Kidney (tissue), 14 donors: ENCODE measurements around the gene ZNF385C. TPM values are rescaled to one million over a fixed set of nuclear protein-coding genes. Genes with fewer than 3 reads are reported as not detected.

Experiments
- DNase-seq, 5 donors: peaks; one replicate each; pipeline ENCODE4 v3.0.0-alpha.2; 2013 to 2020
- FAIRE-seq: peaks from 2 replicates; lab custom pipeline; 2012; peaks lifted over from hg19 to GRCh38; lab: Jason Lieb, UNC
- H3K27ac ChIP-seq, 2 donors: one replicate each; pipeline ENCODE4 v1.7.0; 2013; ENCODE audit warnings: low read depth in 2 of 2, low read length in 2 of 2, inconsistent platforms in 1 of 2
- H3K27me3 ChIP-seq: one replicate; pipeline ENCODE4 v1.7.1; 2013; ENCODE audit warnings: low read length, inconsistent platforms; ENCODE audit not compliant: control insufficient read depth, insufficient read depth
- H3K36me3 ChIP-seq, 3 donors: one replicate each; pipeline versions ENCODE4 v1.7.0 to v1.7.1; 2013; ENCODE audit warnings: low read length in 3 of 3, control low read depth in 1 of 3, inconsistent platforms in 1 of 3; ENCODE audit not compliant: insufficient read depth in 3 of 3, control insufficient read depth in 2 of 3
- H3K4me1 ChIP-seq, 3 donors: one replicate each; pipeline versions ENCODE4 v1.7.0 to v1.7.1; 2013; ENCODE audit warnings: low read length in 3 of 3, inconsistent platforms in 1 of 3, low read depth in 1 of 3; ENCODE audit not compliant: control insufficient read depth in 2 of 3, insufficient read depth in 2 of 3
- H3K4me3 ChIP-seq, 3 donors: one replicate each; pipeline versions ENCODE4 v1.7.0 to v1.8.1; 2013; ENCODE audit warnings: low read length in 3 of 3, control low read depth in 1 of 3, inconsistent platforms in 1 of 3
- H3K9ac ChIP-seq, 3 donors: one replicate each; pipeline versions ENCODE4 v1.7.0 to v1.7.1; 2013; ENCODE audit warnings: low read length in 3 of 3, control low read depth in 1 of 3, inconsistent platforms in 1 of 3
- H3K9me3 ChIP-seq, 3 donors: one replicate each; pipeline versions ENCODE4 v1.7.0 to v1.7.1; 2013; ENCODE audit warnings: low read length in 3 of 3, control low read depth in 1 of 3, inconsistent platforms in 1 of 3; ENCODE audit not compliant: control insufficient read depth in 2 of 3, insufficient read depth in 1 of 3
- intact Hi-C: fragments of 100-400 bp; cut with DNase I; formaldehyde crosslinking; loops from one replicate; pipeline ENCODE4 v1.11.1; 2022
- polyA plus RNA-seq: library from polyadenylated mRNA; stranded (reverse); fragments of 350-450 nt; fragmentation: Illumina TruSeq; extraction: RNeasy Lipid Tissue Mini Kit (QIAGEN cat#74804); gene quantifications from one replicate; pipeline ENCODE4 v1.2.3, GENCODE V29; 2014; ENCODE audit warnings: low read depth, low replicate concordance; ENCODE audit not compliant: insufficient read depth
- total RNA-seq: library from RNA; stranded (reverse); fragmentation: NEBNext Ultra II Directional; extraction: Animal tissue kit (Norgen Biotek cat#: 25700); gene quantifications from one replicate; pipeline ENCODE4 v1.2.1, GENCODE V29; 2021
- TF ChIP-seq, protein P1 (sequence below): IDR thresholded peaks from 3 replicates; pipeline ENCODE4 v1.5.1; 2012; ENCODE audit warnings: mild to moderate bottlenecking, moderate library complexity, borderline replicate concordance; ENCODE audit not compliant: insufficient read depth; ENCODE audit errors: extremely low read depth
- donor health status: control.
- donor health status: control.
- donor health status: control.
- donor health status: control.
- donor health status: control.
- donor health status: DM: yes; HTN: yes; CAD: no.
- donor health status: Normal renal cell carcinoma (clear cell type).

ZNF385C gene
- total and polyA plus RNA-seq, 2 donors from 2014 or later = 1.1 to 1.2 TPM

- Histone ChIP-seq H3K4me1 (no peaks in the 10 kb centered on the region), H3K36me3 (no peaks in the 10 kb centered on the region), H3K27ac (no peak overlapping the region), H3K4me3 (no peak overlapping the region), H3K9ac (no peak overlapping the region), H3K27me3 (no peaks in the 10 kb centered on the region), H3K9me3 (no peaks in the 10 kb centered on the region)
- FAIRE-seq (no peak), DNase-seq (no peak)
- intact Hi-C loops = no loop called here
- TF ChIP-seq, protein P1, sequence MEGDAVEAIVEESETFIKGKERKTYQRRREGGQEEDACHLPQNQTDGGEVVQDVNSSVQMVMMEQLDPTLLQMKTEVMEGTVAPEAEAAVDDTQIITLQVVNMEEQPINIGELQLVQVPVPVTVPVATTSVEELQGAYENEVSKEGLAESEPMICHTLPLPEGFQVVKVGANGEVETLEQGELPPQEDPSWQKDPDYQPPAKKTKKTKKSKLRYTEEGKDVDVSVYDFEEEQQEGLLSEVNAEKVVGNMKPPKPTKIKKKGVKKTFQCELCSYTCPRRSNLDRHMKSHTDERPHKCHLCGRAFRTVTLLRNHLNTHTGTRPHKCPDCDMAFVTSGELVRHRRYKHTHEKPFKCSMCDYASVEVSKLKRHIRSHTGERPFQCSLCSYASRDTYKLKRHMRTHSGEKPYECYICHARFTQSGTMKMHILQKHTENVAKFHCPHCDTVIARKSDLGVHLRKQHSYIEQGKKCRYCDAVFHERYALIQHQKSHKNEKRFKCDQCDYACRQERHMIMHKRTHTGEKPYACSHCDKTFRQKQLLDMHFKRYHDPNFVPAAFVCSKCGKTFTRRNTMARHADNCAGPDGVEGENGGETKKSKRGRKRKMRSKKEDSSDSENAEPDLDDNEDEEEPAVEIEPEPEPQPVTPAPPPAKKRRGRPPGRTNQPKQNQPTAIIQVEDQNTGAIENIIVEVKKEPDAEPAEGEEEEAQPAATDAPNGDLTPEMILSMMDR = no peak
Measured at GRCh38 chr17:42042598-42043319, 55.5 kb downstream of the ZNF385C start.

DNA sequence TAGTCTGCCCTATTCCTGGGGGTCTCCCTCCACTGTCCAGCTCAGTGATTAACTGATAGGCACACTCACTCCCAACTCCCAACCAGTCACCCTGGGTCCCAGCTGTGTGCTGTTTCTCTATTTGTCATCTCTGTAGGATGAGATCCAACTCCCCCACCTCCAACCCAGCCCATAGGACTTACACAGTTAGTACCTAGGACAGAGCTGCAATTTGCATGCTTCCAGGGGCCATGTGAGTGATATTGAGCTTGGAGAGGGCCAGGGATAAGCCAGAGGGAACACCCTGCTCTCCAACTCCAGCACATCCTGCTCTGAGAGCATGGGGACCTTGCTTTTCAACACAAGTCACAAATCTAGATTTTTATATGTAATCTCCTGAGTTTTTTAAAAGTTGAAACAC is 56.7 kb downstream of the ZNF385C start:
- H3K36me3 ChIP-seq = no peaks in the 10 kb centered on the region
- no peak overlapping the region for H3K27ac ChIP-seq
- no peaks in the 10 kb centered on the region for H3K4me1 ChIP-seq
- FAIRE-seq (no peak), DNase-seq (no peak)
- no peaks in the 10 kb centered on the region for H3K9me3 ChIP-seq
- no peaks in the 10 kb centered on the region for H3K27me3 ChIP-seq
- intact Hi-C loops = no loop called here
- no peak overlapping the region for H3K4me3 ChIP-seq
- no peak overlapping the region for H3K9ac ChIP-seq
- TF ChIP-seq, protein P1 = no peak

DNA sequence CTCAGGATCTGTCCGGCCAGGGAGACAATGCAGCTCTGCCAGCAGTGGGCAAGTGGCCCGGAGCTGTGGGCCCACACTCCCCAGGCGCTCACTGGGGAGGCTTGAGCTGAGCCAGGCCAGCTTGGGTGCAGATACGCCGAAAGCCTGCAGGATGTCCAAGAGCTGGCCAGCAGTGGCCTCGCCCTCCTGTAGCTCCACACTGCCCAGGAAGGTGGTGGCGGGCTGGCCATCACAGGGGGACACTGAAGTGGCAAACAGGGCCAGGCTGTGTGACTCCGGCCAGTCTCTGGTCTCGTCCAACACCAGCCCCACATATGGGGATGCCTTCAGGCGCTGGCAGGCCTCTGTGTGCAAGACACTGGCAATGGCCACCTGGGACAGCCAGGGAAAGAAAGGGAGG is 57.5 kb downstream of the ZNF385C start:
- intact Hi-C loops = no loop called here
- FAIRE-seq = no peak
- DNase-seq = no peak
- H3K9me3 ChIP-seq = no peaks in the 10 kb centered on the region
- no peaks in the 10 kb centered on the region for H3K4me1 ChIP-seq
- H3K4me3 ChIP-seq = no peak overlapping the region
- TF ChIP-seq, protein P1 = no peak
- no peaks in the 10 kb centered on the region for H3K36me3 ChIP-seq
- no peak overlapping the region for H3K27ac ChIP-seq
- H3K27me3 ChIP-seq = no peaks in the 10 kb centered on the region
- no peak overlapping the region for H3K9ac ChIP-seq
